AG10803 (cell line): Measurements from ENCODE around the gene EFCAB7.

Source experiments
- DNase-seq: peaks from one replicate; pipeline ENCODE4 v3.0.0; 2010; ENCODE audit warnings: low read depth
- H3K4me3 ChIP-seq: 2 replicates; pipeline ENCODE4 v1.5.1; 2011; ENCODE audit warnings: mild to moderate bottlenecking, low read length, control low read depth
- CTCF ChIP-seq: conservative IDR thresholded peaks from 2 replicates; pipeline ENCODE4 v1.5.1; 2011; ENCODE audit warnings: mild to moderate bottlenecking, low read length, control low read depth, inconsistent platforms

Gene EFCAB7

DNA sequence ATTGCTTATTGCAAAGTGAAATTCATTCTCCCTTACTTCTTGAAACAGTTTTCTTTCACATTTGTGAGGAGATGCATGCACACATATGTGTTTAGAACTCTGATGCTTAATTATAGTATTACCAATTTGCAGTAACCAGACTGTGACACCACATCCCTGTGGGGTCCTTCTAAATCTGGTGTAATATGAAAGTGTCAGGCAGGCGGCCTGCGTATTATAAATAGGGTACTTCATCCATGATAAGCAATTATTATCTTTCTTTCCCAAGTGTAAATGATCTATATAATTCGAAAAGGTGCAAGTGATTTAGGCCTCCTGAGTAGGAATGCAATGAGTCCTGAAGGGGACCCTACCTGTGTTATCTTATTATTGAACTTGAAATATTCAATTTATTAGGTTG lies 876 bp downstream of the EFCAB7 start:
- TF ChIP-seq CTCF = no peak
- H3K4me3 ChIP-seq = peak overlapping the region; percentile 75
- no peak for DNase-seq

GRCh38 chr1:63532727-63533126 lies 9.4 kb downstream of the EFCAB7 start:
- no peak overlapping the region for H3K4me3 ChIP-seq
- DNase-seq = no peak
- TF ChIP-seq CTCF = no peak

DNA sequence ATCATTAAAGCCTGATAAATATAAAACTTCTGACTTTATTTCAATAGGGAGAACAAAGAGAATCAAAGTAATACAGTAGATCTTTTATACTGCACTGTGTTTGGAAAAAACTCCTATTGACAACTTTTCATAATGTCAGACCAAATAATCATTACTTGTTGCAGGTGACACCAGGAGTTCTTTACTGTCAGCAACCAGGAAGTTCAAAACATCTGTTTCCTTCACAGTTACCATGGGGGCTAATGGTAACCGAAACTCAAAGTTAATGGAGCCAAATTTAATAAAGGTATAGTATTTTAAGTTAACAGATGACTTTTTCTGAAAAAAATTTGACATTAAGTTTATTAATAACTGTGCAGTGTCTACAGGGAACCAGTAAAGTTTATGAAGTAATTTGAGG lies 10.6 kb downstream of the EFCAB7 start:
- DNase-seq = no peak
- TF ChIP-seq CTCF = no peak
- H3K4me3 ChIP-seq = no peak overlapping the region

- H3K4me3 ChIP-seq = no peak overlapping the region
- no peak for TF ChIP-seq CTCF
- no peak for DNase-seq
Observed at GRCh38 chr1:63534406-63534805, 11.1 kb downstream of the EFCAB7 start.

DNA sequence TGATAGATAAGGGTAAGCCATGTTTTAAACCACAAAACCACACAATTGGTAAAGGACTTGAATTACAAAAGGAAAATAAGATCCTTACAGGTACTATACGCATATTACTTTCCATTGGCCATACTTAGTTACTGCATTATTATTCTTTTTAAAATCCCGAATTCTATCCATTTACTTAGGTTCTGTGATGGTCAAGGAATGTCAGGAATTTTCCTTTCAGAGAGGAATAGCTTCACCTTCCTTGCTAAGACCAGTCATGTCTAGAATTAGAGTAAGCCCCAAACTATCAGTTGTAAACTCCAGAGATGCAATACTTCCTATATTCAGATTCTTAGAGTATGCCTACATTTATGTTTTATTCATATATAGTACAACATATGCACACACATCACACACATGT lies 13.7 kb downstream of the EFCAB7 start:
- no peak for TF ChIP-seq CTCF
- no peak overlapping the region for H3K4me3 ChIP-seq
- no peak for DNase-seq

GRCh38 chr1:63537940-63538339 lies 14.6 kb downstream of the EFCAB7 start:
- peak; percentile 11 for DNase-seq
- peak; percentile 52 for TF ChIP-seq CTCF
- no peak overlapping the region for H3K4me3 ChIP-seq

DNA sequence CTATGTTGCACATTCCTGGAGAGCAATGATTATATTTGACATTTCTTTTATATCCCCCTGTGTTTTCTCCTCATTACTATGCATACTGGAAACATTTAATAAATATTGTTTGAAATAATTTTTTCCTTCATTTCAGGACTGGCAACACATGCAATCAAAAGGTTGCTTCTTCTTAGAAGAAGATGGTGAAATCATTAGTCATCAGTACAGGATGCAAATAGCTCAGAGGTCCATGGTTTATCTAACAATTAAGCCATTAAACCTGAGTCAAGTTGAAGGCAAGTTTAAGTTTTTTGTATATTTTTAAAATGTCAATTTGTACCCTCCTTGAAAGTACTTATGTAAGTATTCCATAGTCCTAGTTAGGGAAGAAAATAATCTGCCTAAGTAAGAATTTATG lies 22.5 kb downstream of the EFCAB7 start:
- H3K4me3 ChIP-seq = no peak overlapping the region
- peak; percentile 41 for DNase-seq
- TF ChIP-seq CTCF = no peak
